ENCODE measurements around the gene MTG2. TPM values are rescaled to one million over a fixed set of nuclear protein-coding genes. Genes with fewer than 3 reads are reported as not detected.

MTG2 gene
- polyA plus RNA-seq, 3 donors, result 26.3 to 35.4 (median 28.2) TPM

DNA sequence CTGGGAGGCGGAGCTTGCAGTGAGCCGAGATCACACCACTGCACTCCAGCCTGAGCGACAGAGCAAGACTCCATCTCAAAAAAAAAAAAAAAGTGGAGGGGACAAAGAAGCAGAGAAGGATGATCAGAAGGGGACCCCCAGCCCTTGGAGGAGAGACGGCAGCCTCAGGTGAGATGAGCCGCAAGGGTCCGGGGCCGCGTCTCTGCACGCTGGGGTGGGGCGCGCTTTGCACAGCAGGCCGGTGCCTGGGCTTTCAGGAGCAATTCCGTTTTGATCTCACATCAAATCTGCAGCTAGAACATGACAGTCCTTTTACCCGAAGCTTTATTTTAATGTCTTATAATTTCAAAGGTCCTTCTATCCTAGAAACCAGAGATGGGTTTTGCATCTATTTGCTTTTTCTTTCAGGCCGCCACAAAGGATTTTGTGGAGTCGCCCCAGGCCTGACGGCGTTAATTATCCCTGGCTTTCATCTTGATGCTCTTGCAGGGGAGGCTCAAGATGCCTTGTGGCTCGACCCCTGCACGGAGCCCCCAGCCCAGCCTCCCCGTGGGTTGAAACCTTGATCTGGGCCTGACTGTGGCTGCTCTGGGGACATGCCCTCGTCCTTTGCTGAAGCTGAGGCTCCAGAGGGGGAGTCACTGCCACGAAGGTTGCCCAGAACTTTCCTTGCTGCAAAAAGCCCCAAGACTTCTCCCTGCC lies 20.0 kb downstream of the MTG2 start:
- DNase-seq (ENCODE audit: low read depth in 3 of 3, low spot score in 2 of 3), result no peak

DNA sequence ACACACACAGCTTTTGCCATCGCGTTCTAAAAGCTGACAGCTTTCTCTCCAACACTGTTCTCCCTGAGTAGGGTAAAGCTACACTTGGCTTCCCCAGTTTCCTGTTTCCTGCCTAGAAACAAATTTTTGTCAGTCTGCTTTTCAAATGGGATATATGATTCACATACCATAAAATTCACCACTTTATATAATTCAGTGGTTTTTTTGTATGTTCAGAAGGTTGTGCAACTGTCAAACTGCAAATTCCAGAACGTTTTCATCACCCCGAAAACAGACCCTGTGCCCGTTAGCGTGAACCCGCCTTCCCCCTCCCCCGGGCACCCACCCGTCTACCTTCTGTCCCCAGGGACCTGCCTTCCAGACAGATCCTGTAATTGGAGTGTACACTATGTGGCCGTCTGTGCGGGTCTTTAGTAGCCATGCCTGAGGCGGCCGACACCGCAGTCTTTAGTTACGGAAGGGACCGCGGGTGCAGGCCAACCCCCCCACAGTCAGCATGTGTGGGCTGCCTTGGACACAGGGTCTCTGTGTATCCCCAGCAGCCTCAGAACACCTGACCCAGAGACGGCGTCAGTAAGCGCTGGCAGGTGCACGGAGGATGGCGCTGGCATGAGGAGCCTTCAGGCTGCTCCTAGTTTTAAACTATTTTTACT lies 20.7 kb downstream of the MTG2 start:
- no peak for DNase-seq (ENCODE audit: low read depth in 3 of 3, low spot score in 2 of 3)

GRCh38 chr20:62205618-62206387 lies 23.0 kb downstream of the MTG2 start:
- no peak for DNase-seq (ENCODE audit: low read depth in 3 of 3, low spot score in 2 of 3)

- DNase-seq (ENCODE audit: low read depth in 3 of 3, low spot score in 2 of 3), result no peak
Observed at GRCh38 chr20:62206388-62206775, 23.6 kb downstream of the MTG2 start.

- DNase-seq (ENCODE audit: low read depth in 3 of 3, low spot score in 2 of 3), result no peak
Observed at GRCh38 chr20:62208061-62208794, 25.4 kb downstream of the MTG2 start.

DNA sequence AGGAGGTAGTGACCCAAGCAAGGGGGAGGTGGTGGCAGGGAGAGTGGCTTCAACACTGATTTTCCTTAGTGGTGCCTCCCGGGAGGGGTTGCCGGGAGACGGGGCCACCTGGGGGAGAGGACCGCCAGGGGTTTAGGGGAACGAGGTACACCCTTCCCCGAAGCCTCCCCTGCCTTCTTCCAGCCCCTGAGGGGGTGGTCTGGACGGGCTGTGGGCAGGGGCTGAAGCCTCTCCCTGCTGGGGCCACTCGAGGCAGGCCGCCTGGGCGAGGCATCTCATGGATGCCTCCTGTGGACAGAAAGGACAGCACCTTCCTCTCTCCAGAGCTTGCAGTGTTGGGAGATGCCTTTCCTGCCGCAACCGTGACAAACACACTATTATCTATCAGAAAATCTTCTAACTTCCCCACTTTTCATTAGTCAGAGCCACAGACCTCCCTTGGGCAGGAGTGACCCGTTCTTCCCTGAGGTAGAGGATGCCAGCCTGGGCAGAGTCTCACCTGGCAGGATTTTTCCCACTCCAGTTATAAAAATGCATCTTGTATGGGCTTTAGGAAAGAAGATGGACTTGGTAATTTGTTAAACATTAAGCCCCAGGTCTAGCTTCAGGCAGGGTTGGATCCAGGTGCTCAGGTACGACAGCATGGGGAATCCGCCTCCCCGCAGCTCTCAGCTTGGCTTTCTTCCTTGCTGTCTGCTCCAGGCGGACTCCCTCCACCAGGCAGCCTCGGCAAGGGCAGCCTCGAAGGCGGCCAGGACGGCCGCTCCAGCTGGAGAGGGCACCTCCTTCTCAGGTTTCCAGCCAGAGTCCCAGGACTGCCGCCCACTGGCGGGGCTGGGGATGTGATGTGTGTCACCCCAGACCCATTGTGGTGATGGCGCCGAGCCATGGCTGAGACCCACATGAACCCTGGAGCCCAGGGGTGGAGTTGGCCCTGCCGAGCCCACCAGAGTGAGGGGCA lies 26.2 kb downstream of the MTG2 start:
- no peak for DNase-seq (ENCODE audit: low read depth in 3 of 3, low spot score in 2 of 3)

- no peak for DNase-seq (ENCODE audit: low read depth in 3 of 3, low spot score in 2 of 3)
Observed at GRCh38 chr20:62209850-62210495, 27.1 kb downstream of the MTG2 start.

- no peak for DNase-seq (ENCODE audit: low read depth in 3 of 3, low spot score in 2 of 3)
Observed at GRCh38 chr20:62210496-62210855, 27.6 kb downstream of the MTG2 start.

DNA sequence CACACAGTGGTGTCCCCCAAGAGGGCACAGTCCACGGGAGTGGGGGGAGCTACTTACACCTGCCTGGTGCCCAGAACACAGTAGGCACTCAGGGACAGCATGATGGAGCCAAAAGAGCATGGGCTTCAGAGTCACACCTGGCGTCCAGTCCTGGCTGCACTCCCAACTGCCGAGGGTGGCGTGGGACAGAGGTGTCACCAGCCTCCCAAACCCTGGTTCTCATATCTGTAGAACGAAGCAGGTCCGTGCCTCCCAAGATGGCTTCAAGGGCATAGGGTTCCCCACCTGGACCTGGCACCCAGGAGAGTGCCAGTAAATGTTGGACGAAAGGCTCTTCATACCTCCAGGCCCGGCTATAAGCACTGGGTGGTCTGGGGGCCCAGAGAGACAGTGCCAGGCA lies 28.4 kb downstream of the MTG2 start:
- no peak for DNase-seq (ENCODE audit: low read depth in 3 of 3, low spot score in 2 of 3)

DNA sequence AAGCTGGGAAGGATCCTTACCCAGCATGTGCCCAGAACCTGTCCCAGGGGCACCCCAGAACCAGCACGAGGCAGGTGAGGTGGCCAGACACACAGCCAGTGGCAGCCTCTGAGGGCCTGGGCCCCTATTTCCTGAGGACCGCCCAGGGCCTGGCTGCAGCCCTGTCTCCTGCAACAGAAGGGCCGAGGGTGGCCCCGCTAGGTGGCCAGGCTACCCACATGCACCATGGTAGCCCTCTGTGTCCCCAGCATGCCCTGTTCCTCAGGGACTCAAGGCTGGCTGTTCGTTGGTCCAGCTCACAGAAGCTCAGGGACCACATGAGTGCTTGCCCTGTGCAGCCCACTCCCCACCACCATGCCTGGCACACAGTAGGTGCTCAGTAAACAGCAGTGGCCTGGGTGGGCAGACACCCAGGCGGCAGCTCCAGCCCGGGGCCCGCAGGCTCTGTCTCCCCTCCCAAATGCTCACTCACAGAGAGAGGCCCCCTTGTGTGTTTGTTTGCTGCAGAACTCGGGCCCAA lies 29.0 kb downstream of the MTG2 start:
- DNase-seq (ENCODE audit: low read depth in 3 of 3, low spot score in 2 of 3), result no peak

DNA sequence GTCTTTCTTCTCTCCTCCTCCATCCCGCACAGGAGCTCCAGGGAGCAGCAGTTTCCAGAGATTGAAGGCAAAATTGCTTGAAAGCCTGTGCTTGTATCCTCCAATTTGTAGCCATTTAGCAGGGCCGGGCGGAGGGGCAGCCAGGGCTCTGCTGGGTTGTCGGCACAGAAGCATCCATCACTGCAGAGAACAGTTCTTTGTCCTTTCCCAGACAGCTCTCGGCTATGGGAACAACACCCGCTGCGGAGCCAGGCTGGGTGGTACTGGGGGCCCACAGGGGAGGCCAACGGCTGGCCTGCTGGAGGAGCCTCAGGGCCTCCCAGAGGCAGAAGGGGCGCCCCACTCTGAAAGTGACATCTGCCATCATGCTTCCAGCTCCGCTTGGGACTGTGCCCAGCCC lies 29.5 kb downstream of the MTG2 start:
- DNase-seq (ENCODE audit: low read depth in 3 of 3, low spot score in 2 of 3), result no peak

- DNase-seq (ENCODE audit: low read depth in 3 of 3, low spot score in 2 of 3), result no peak
Observed at GRCh38 chr20:62214067-62214466, 31.2 kb downstream of the MTG2 start.

- no peak for DNase-seq (ENCODE audit: low read depth in 3 of 3, low spot score in 2 of 3)
Observed at GRCh38 chr20:62215020-62215990, 32.5 kb downstream of the MTG2 start.

DNA sequence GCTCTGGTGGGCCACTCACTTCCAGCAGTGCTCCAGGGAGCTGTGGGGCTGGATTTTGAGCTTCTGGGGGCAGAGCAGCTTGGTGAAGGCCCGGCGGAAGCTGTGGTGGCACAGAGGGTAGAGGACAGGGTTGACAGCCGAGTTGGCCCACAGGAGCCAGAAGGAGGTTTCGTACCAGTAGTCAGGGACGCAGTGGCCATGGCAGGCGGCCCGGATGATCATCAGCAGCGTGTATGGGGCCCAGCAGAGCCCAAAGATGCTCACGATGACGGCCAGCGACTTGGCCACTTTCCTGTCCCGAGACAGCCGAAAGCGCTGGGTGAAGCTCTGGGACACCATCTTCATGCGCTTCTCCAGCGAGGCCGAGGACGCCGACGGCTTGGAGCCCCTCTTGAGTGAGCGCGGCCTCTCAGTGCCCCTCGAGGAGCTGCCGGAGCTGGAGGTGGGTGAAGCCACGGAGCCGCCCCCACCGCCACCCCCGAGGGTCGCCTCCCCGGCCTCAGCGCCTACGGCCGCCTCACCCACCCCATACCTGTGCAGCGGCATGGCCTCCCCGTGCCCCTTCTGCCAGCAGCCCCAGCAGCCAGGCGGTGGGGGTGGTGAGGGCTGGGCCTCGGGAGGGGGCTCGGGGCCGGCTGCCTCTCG lies 33.3 kb downstream of the MTG2 start:
- no peak for DNase-seq (ENCODE audit: low read depth in 3 of 3, low spot score in 2 of 3)

DNA sequence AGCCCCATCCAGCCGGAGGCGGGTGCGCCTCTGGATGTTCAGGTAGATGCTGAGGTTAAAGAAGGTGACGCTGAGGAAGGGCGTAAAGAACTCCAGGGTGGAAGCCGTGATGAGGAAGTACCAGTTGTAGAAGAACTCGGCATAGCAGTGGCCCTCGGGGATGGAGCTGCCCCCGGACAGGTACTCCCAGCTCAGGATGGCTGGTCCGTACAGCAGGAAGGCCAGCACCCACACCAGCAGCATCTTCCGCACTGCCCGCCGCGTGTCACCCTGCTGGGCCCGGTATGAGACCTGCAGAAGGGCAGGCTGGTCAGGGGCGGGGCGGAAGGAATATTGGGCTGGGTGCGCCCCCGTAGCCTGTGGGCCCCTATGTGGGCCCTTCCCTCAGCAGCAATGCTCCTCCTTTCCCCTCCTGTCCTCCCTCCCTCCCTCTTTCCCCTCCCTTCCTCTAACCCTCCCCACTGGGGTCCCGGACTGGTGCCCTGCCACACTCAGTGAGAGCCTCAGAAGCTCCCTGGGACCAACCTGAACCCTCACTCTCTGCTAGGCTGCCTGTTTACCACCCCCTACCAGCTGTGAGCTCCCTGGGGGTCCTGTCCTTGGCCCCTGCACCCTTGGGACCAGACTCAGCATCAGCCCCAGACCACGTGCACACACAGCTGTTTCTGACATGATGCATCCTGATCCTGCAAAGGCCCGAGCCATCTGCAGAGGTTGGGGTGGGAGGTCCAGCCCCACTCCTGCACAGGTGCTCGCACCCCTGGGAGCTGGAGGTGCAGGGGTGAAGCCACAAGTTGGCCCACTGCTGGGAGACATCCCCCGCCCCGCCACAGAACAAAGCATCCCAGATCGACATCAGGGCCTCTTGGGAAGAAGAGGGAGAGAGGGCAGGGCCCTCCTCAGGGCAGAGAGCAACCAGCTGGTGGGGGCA lies 34.1 kb downstream of the MTG2 start:
- no peak for DNase-seq (ENCODE audit: low read depth in 3 of 3, low spot score in 2 of 3)

DNA sequence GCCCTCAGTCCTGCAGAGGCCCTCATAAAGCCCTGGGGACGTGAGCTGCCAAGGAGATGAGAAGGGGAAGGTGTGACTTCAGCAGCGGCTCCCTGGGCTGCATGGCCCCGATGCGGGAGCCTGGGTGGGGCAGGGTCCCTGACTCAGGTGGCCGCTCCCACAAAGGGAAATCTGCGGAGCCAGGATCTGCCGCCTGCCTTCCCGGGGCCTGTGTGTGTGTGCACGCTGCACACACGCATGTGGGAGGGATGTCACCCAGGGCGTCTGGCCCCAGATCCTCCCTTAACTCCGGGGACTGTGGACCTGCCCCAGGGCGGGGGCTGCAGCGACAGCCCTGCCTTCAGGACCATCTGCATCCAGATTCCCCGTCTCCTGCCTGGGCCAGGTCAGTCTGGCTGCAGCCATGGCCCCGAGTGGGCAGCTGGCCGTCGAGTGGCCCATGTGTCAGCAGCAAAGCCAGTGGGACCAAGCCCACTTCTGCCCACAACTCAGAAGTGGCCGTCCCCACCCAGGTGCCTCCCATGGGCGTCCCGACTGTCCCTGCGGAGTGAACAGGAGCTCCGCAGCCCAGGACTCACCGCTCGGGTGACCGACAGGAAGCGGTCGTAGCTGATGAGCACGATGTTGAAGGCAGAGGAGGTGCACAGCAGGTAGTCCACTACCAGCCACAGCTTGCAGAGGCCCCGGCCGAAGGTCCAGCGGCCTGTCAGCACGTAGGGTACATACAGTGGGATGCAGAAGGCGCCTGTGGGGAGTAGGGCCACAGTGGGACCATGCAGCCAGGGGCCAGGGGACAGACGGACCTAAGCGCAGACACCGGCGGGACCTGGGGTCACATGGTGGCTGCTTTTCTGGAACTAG lies 35.3 kb downstream of the MTG2 start:
- DNase-seq (ENCODE audit: low read depth in 3 of 3, low spot score in 2 of 3), result no peak

Measured in right renal cortex interstitium (tissue), 3 donors.